Suprapubic skin (tissue), 4 donors: Measurements from ENCODE around the gene CTTNBP2. TPM values are rescaled to one million over a fixed set of nuclear protein-coding genes. Genes with fewer than 3 reads are reported as not detected.

Experiments
- DNase-seq, 2 donors: peaks; one replicate each; pipeline ENCODE4 v3.0.0-alpha.2; 2019; ENCODE audit warnings: low spot score in 2 of 2
- H3K27ac ChIP-seq: fragments of 200-600 bp; sonication (generic); one replicate; pipeline ENCODE4 v1.5.1; 2019
- H3K27me3 ChIP-seq: fragments of 200-600 bp; sonication (generic); one replicate; pipeline ENCODE4 v1.5.1; 2019
- H3K36me3 ChIP-seq: fragments of 200-600 bp; sonication (generic); one replicate; pipeline ENCODE4 v1.5.1; 2019
- H3K4me1 ChIP-seq: fragments of 200-600 bp; sonication (generic); one replicate; pipeline ENCODE4 v1.5.1; 2019
- H3K4me3 ChIP-seq: fragments of 200-600 bp; sonication (generic); one replicate; pipeline ENCODE4 v1.5.1; 2019; ENCODE audit warnings: mild to moderate bottlenecking
- H3K9me3 ChIP-seq: fragments of 200-600 bp; sonication (generic); one replicate; pipeline ENCODE4 v1.5.1; 2019
- CTCF ChIP-seq, 2 donors: fragments of 200-600 bp in 1 of 2; fragments of 450-650 bp in 1 of 2; sonication (generic) in 1 of 2; IDR thresholded peaks; one replicate each; pipeline ENCODE4 v1.5.1; 2016 to 2019; ENCODE audit warnings: antibody characterized with exemption in 2 of 2, mild to moderate bottlenecking in 1 of 2, moderate library complexity in 1 of 2
- EP300 ChIP-seq: sonication (generic); formaldehyde crosslinking; IDR thresholded peaks from one replicate; pipeline ENCODE4 v1.6.1; 2017; ENCODE audit warnings: antibody characterized with exemption
- POLR2A ChIP-seq, 2 donors: fragments of 450-650 bp; IDR thresholded peaks; one replicate each; pipeline ENCODE4 v1.6.1; 2017; ENCODE audit warnings: antibody characterized with exemption in 2 of 2, mild to moderate bottlenecking in 2 of 2, moderate library complexity in 2 of 2
- POLR2AphosphoS5 ChIP-seq, 3 donors: sonication (generic); formaldehyde crosslinking; IDR thresholded peaks; one replicate each; pipeline ENCODE4 v1.6.1; 2017; ENCODE audit warnings: antibody characterized with exemption in 3 of 3
- WGBS: methylation state at CpG from one replicate; pipeline ENCODE4 v1.1.5; 2018; 5-methylcytosine and 5-hydroxymethylcytosine counted together
- total RNA-seq, 4 donors: library from RNA; depleted of rRNA; stranded (reverse); fragments of >200 nt; gene quantifications; one replicate each; pipeline ENCODE4 v1.1.0, GENCODE V29; 2016

The CTTNBP2 gene
- total RNA-seq, 4 donors from 2014 or later: 2.2 to 8.9 (median 5.3) TPM

GRCh38 chr7:117841611-117842010, 31.6 kb downstream of the CTTNBP2 start:
- no peak for TF ChIP-seq POLR2A (IDR thresholded peaks at IDR 0.05)
- no peak for TF ChIP-seq POLR2AphosphoS5 (IDR thresholded peaks at IDR 0.05)
- no peak for TF ChIP-seq EP300
- TF ChIP-seq CTCF (IDR thresholded peaks at IDR 0.05): no peak
- 93% methylated on average over 2 of the region's 2 CpGs for WGBS
- H3K36me3 ChIP-seq: no peaks in the 10 kb centered on the region

GRCh38 chr7:117841011-117841410, 32.2 kb downstream of the CTTNBP2 start:
- Histone ChIP-seq H3K9me3 (no peaks in the 10 kb centered on the region), H3K4me1 (no peaks in the 10 kb centered on the region), H3K27ac (no peak overlapping the region), H3K36me3 (no peaks in the 10 kb centered on the region), H3K27me3 (no peaks in the 10 kb centered on the region), H3K4me3 (no peak overlapping the region)
- no peak for DNase-seq
- TF ChIP-seq POLR2AphosphoS5 (IDR thresholded peaks at IDR 0.05) (no peak), CTCF (IDR thresholded peaks at IDR 0.05) (no peak), EP300 (no peak), POLR2A (IDR thresholded peaks at IDR 0.05) (no peak)

More at GRCh38 chr7:117841611-117842010, 31.6 kb downstream of the CTTNBP2 start:
- DNase-seq: no peak
- no peaks in the 10 kb centered on the region for H3K9me3 ChIP-seq
- H3K4me1 ChIP-seq: no peaks in the 10 kb centered on the region
- no peaks in the 10 kb centered on the region for H3K27me3 ChIP-seq
- H3K4me3 ChIP-seq: no peak overlapping the region
- H3K27ac ChIP-seq: no peak overlapping the region

GRCh38 chr7:117839507-117839906, 33.7 kb downstream of the CTTNBP2 start:
- no peak overlapping the region for H3K27ac ChIP-seq
- DNase-seq: no peak
- TF ChIP-seq POLR2A (IDR thresholded peaks at IDR 0.05) (no peak), POLR2AphosphoS5 (IDR thresholded peaks at IDR 0.05) (no peak)

GRCh38 chr7:117837841-117838240, 35.4 kb downstream of the CTTNBP2 start:
- WGBS: 93% methylated on average over 1 of the region's 1 CpG
- H3K36me3 ChIP-seq: no peaks in the 10 kb centered on the region

More at GRCh38 chr7:117839507-117839906, 33.7 kb downstream of the CTTNBP2 start:
- H3K4me3 ChIP-seq: no peak overlapping the region
- no peaks in the 10 kb centered on the region for H3K9me3 ChIP-seq
- H3K36me3 ChIP-seq: no peaks in the 10 kb centered on the region
- H3K27me3 ChIP-seq: no peaks in the 10 kb centered on the region
- no peaks in the 10 kb centered on the region for H3K4me1 ChIP-seq

GRCh38 chr7:117835016-117835664, 38.1 kb downstream of the CTTNBP2 start:
- peaks cover 13% of the 10 kb centered on the region for H3K4me1 ChIP-seq

More at GRCh38 chr7:117837841-117838240, 35.4 kb downstream of the CTTNBP2 start:
- TF ChIP-seq POLR2AphosphoS5 (IDR thresholded peaks at IDR 0.05) (no peak), POLR2A (IDR thresholded peaks at IDR 0.05) (no peak)
- Histone ChIP-seq H3K27me3 (no peaks in the 10 kb centered on the region), H3K9me3 (no peaks in the 10 kb centered on the region), H3K27ac (no peak overlapping the region), H3K4me1 (no peaks in the 10 kb centered on the region), H3K4me3 (no peak overlapping the region)
- DNase-seq: no peak

More at GRCh38 chr7:117835016-117835664, 38.1 kb downstream of the CTTNBP2 start:
- Histone ChIP-seq H3K9me3 (no peaks in the 10 kb centered on the region), H3K27me3 (no peaks in the 10 kb centered on the region), H3K4me3 (no peak overlapping the region), H3K36me3 (no peaks in the 10 kb centered on the region), H3K27ac (no peak overlapping the region)
- WGBS: 58% methylated on average over 4 of the region's 4 CpGs
- DNase-seq: no peak
- TF ChIP-seq POLR2A (IDR thresholded peaks at IDR 0.05) (no peak), EP300 (no peak), POLR2AphosphoS5 (IDR thresholded peaks at IDR 0.05) (no peak), CTCF (IDR thresholded peaks at IDR 0.05) (no peak)
